ENCODE results near the gene SCAF4. TPM values are rescaled to one million over a fixed set of nuclear protein-coding genes. Genes with fewer than 3 reads are reported as not detected.
A peak's percentile ranks its signal among the peaks of the same experiment; 100 is the strongest.

Gene SCAF4
- total RNA-seq, 1 donor from 2014 or later: 31.9 TPM

- no peaks in the 10 kb centered on the region for H3K27me3 ChIP-seq
- H3K9me3 ChIP-seq (ENCODE audit: low read depth): no peaks in the 10 kb centered on the region
- Mint-ChIP-seq H3K9me3 (no peaks in the 10 kb centered on the region), H3K4me1 (no peaks in the 10 kb centered on the region), H3K36me3 (peaks cover 15% of the 10 kb centered on the region), H3K4me3 (no peak overlapping the region), H3K27me3 (ENCODE audit: insufficient read depth, low read depth) (no peaks in the 10 kb centered on the region), H3K27ac (no peak overlapping the region)
- H3K4me2 ChIP-seq: no peak overlapping the region
- no peak overlapping the region for H3K9ac ChIP-seq
- no peak for TF ChIP-seq CTCF (IDR thresholded peaks at IDR 0.05)
- no peak for TF ChIP-seq EZH2 (IDR thresholded peaks at IDR 0.05)
- TF ChIP-seq EZH2phosphoT487 (IDR thresholded peaks at IDR 0.05): no peak
- no peak overlapping the region for H3K4me3 ChIP-seq
- no peak overlapping the region for H2AFZ ChIP-seq (replicated peaks)
- H3K79me2 ChIP-seq (ENCODE audit: low read depth): no peaks in the 10 kb centered on the region
- H3F3A ChIP-seq (ENCODE audit: low read depth): peaks cover 78% of the 10 kb centered on the region
- peaks cover 8% of the 10 kb centered on the region for H4K20me1 ChIP-seq (ENCODE audit: low read depth)
- peak; percentile 29 for DNase-seq (ENCODE audit: low spot score)
- H3K4me1 ChIP-seq: no peaks in the 10 kb centered on the region
- peak overlapping the region; percentile 8 for H3K27ac ChIP-seq
- peaks cover 5% of the 10 kb centered on the region for H3K36me3 ChIP-seq
Observed at GRCh38 chr21:31671931-31672330, 60.0 kb downstream of the SCAF4 start.

- no peak overlapping the region for H3K4me3 ChIP-seq
- no peaks in the 10 kb centered on the region for H3K9me3 ChIP-seq (ENCODE audit: low read depth)
- Mint-ChIP-seq H3K4me3 (no peak overlapping the region), H3K9me3 (no peaks in the 10 kb centered on the region), H3K4me1 (no peaks in the 10 kb centered on the region), H3K27ac (no peak overlapping the region), H3K27me3 (ENCODE audit: insufficient read depth, low read depth) (no peaks in the 10 kb centered on the region), H3K36me3 (peaks cover 15% of the 10 kb centered on the region)
- no peaks in the 10 kb centered on the region for H3K27me3 ChIP-seq
- no peak overlapping the region for H2AFZ ChIP-seq (replicated peaks)
- no peak for TF ChIP-seq EZH2phosphoT487 (IDR thresholded peaks at IDR 0.05)
- no peak for TF ChIP-seq EZH2 (IDR thresholded peaks at IDR 0.05)
- TF ChIP-seq CTCF (IDR thresholded peaks at IDR 0.05): no peak
- peak overlapping the region; percentile 6 for H3K9ac ChIP-seq
- H3K4me1 ChIP-seq: no peaks in the 10 kb centered on the region
- H3K27ac ChIP-seq: peak overlapping the region; percentile 70
- H3K4me2 ChIP-seq: no peak overlapping the region
- H3F3A ChIP-seq (ENCODE audit: low read depth): peaks cover 84% of the 10 kb centered on the region
- H3K36me3 ChIP-seq: peaks cover 5% of the 10 kb centered on the region
- no peak for DNase-seq (ENCODE audit: low spot score)
- peaks cover 12% of the 10 kb centered on the region for H4K20me1 ChIP-seq (ENCODE audit: low read depth)
- no peaks in the 10 kb centered on the region for H3K79me2 ChIP-seq (ENCODE audit: low read depth)
Observed at GRCh38 chr21:31671146-31671716, 60.7 kb downstream of the SCAF4 start.

- no peaks in the 10 kb centered on the region for H3K27me3 Mint-ChIP-seq (ENCODE audit: insufficient read depth, low read depth)
Observed at GRCh38 chr21:31670070-31670469, 61.8 kb downstream of the SCAF4 start.

More at GRCh38 chr21:31670070-31670469, 61.8 kb downstream of the SCAF4 start:
- DNase-seq (ENCODE audit: low spot score): no peak
- peaks cover 5% of the 10 kb centered on the region for H3K36me3 ChIP-seq
- no peak overlapping the region for H2AFZ ChIP-seq (replicated peaks)
- peaks cover 6% of the 10 kb centered on the region for H3K4me1 Mint-ChIP-seq
- H3K4me1 ChIP-seq: no peaks in the 10 kb centered on the region
- peaks cover 4% of the 10 kb centered on the region for H3K79me2 ChIP-seq (ENCODE audit: low read depth)
- H3K4me3 ChIP-seq: no peak overlapping the region
- TF ChIP-seq EZH2phosphoT487 (IDR thresholded peaks at IDR 0.05): no peak
- no peak for TF ChIP-seq CTCF (IDR thresholded peaks at IDR 0.05)
- no peak for TF ChIP-seq EZH2 (IDR thresholded peaks at IDR 0.05)
- H3K27me3 ChIP-seq: no peaks in the 10 kb centered on the region
- no peak overlapping the region for H3K9ac ChIP-seq
- H3K4me3 Mint-ChIP-seq: no peak overlapping the region
- peaks cover 76% of the 10 kb centered on the region for H3F3A ChIP-seq (ENCODE audit: low read depth)
- peaks cover 20% of the 10 kb centered on the region for H3K36me3 Mint-ChIP-seq
- peaks cover 20% of the 10 kb centered on the region for H4K20me1 ChIP-seq (ENCODE audit: low read depth)
- no peaks in the 10 kb centered on the region for H3K9me3 Mint-ChIP-seq
- no peak overlapping the region for H3K4me2 ChIP-seq
- no peaks in the 10 kb centered on the region for H3K9me3 ChIP-seq (ENCODE audit: low read depth)
- no peak overlapping the region for H3K27ac Mint-ChIP-seq
- H3K27ac ChIP-seq: peak overlapping the region; percentile 70
